Measurements from ENCODE around the gene KRT86.

- no peak for TF ChIP-seq EZH2phosphoT487 (IDR thresholded peaks at IDR 0.05; ENCODE audit: insufficient read depth, low read depth)
- TF ChIP-seq EZH2 (IDR thresholded peaks at IDR 0.05; ENCODE audit: insufficient read depth, poor library complexity, severe bottlenecking): no peak
Observed at GRCh38 chr12:52262286-52262685, 12.2 kb upstream of the KRT86 start.
